Measurements from ENCODE around the gene CAPSL.
A peak's percentile ranks its signal among the peaks of the same experiment; 100 is the strongest.
"Not testable (repeated sequence)": the region's sequence is repeated elsewhere in the genome, so short reads cannot be mapped to it uniquely, and the experiment has no call there.

The CAPSL gene

GRCh38 chr5:35938568-35939227, at the start of gene CAPSL:
TSS of gene CAPSL (minus strand) at chr5:35938622. CDS start at chr5:35921120, 17,502 bp downstream.
- H3K4me1 Mint-ChIP-seq, result no peaks in the 10 kb centered on the region
- DNase-seq (ENCODE audit: low spot score in 2 of 2) (no peak), ATAC-seq (ENCODE audit: low read depth) (no peak)
- no peaks in the 10 kb centered on the region for H3K36me3 Mint-ChIP-seq
- no peak within 1 kb of the TSS for H3K4me3 Mint-ChIP-seq
- H3K9me3 Mint-ChIP-seq, result no peaks in the 10 kb centered on the region
- no peaks in the 10 kb centered on the region for H3K27me3 Mint-ChIP-seq
- no peak within 1 kb of the TSS for H3K27ac Mint-ChIP-seq

DNA sequence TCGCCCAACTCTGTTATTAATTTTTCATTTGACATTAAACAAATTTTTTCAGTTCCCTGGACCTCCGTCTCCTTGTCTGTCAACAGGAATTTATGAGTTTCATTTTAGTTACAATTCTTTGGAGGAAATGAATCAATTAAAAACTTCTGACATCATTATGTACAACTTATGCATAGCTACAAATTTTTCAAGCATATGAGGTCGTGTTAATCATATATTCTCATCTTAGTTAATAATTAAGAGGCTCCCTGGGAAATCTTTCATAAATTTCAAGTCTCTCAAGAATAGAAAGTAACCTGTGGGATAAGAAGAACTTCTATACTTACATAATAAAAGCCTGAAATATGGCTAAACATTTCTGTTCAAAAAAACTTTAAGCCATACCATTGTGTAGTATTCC, 49.4 kb upstream of the CAPSL start:
- no peaks in the 10 kb centered on the region for H3K4me1 Mint-ChIP-seq
- DNase-seq (ENCODE audit: low spot score in 2 of 2), result no peak
- H3K27me3 Mint-ChIP-seq, result peaks cover 2% of the 10 kb centered on the region
- H3K4me3 Mint-ChIP-seq, result no peak overlapping the region
- ATAC-seq (ENCODE audit: low read depth), result no peak
- peaks cover 1% of the 10 kb centered on the region for H3K36me3 Mint-ChIP-seq
- peaks cover 3% of the 10 kb centered on the region for H3K9me3 Mint-ChIP-seq
- H3K27ac Mint-ChIP-seq, result no peak overlapping the region

DNA sequence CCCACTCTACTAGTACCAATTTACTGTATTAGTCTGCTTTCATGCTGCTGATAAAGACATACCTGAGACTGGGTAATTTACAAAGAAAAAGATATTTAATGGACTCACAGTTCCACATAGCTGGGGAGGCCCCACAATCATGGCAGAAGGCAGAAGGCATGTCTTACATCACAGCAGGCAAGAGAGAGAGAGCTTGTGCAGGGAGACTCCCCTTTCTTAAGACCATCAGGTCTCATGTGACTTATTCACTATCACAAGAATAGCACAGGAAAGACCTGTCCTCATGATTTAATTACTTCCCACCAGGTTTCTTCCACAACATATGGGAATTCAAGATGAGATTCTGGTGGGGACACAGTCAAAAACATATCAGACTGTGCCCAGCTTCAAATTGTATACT, 41.3 kb upstream of the CAPSL start:
- H3K9me3 Mint-ChIP-seq, result peaks cover 10% of the 10 kb centered on the region
- no peak overlapping the region for H3K27ac Mint-ChIP-seq
- H3K4me3 Mint-ChIP-seq, result no peak overlapping the region
- no peaks in the 10 kb centered on the region for H3K27me3 Mint-ChIP-seq
- DNase-seq (ENCODE audit: low spot score in 2 of 2) (no peak), ATAC-seq (ENCODE audit: low read depth) (no peak)
- peaks cover 6% of the 10 kb centered on the region for H3K36me3 Mint-ChIP-seq
- no peaks in the 10 kb centered on the region for H3K4me1 Mint-ChIP-seq

- H3K27ac Mint-ChIP-seq; H3K9me3 Mint-ChIP-seq; DNase-seq (ENCODE audit: low spot score in 2 of 2); H3K4me1 Mint-ChIP-seq; ATAC-seq (ENCODE audit: low read depth); H3K4me3 Mint-ChIP-seq; H3K27me3 Mint-ChIP-seq; H3K36me3 Mint-ChIP-seq: not testable (repeated sequence)
Measured at GRCh38 chr5:35976859-35977258, 38.4 kb upstream of the CAPSL start.

- peaks cover 6% of the 10 kb centered on the region for H3K9me3 Mint-ChIP-seq
- H3K27ac Mint-ChIP-seq, result no peak overlapping the region
- H3K36me3 Mint-ChIP-seq, result peaks cover 4% of the 10 kb centered on the region
- H3K4me3 Mint-ChIP-seq, result no peak overlapping the region
- H3K4me1 Mint-ChIP-seq, result no peaks in the 10 kb centered on the region
- ATAC-seq (ENCODE audit: low read depth) (no peak), DNase-seq (ENCODE audit: low spot score in 2 of 2) (no peak)
- no peaks in the 10 kb centered on the region for H3K27me3 Mint-ChIP-seq
Measured at GRCh38 chr5:35974570-35974969, 36.1 kb upstream of the CAPSL start.

GRCh38 chr5:35971878-35972210, 33.4 kb upstream of the CAPSL start:
- no peaks in the 10 kb centered on the region for H3K4me1 Mint-ChIP-seq
- DNase-seq (ENCODE audit: low spot score in 2 of 2) (no peak), ATAC-seq (ENCODE audit: low read depth) (no peak)
- H3K27me3 Mint-ChIP-seq, result no peaks in the 10 kb centered on the region
- peaks cover 2% of the 10 kb centered on the region for H3K36me3 Mint-ChIP-seq
- no peak overlapping the region for H3K27ac Mint-ChIP-seq
- no peak overlapping the region for H3K4me3 Mint-ChIP-seq
- peaks cover 5% of the 10 kb centered on the region for H3K9me3 Mint-ChIP-seq

- Mint-ChIP-seq H3K9me3 (peaks cover 3% of the 10 kb centered on the region), H3K27ac (no peak overlapping the region), H3K4me1 (no peaks in the 10 kb centered on the region), H3K36me3 (no peaks in the 10 kb centered on the region), H3K4me3 (no peak overlapping the region), H3K27me3 (no peaks in the 10 kb centered on the region)
- ATAC-seq (ENCODE audit: low read depth) (no peak), DNase-seq (ENCODE audit: low spot score in 2 of 2) (no peak)
Measured at GRCh38 chr5:35971186-35971877, 32.9 kb upstream of the CAPSL start.

- Mint-ChIP-seq H3K36me3 (no peaks in the 10 kb centered on the region), H3K4me3 (no peak overlapping the region), H3K27me3 (peaks cover 10% of the 10 kb centered on the region), H3K9me3 (peaks cover 7% of the 10 kb centered on the region), H3K27ac (no peak overlapping the region), H3K4me1 (no peaks in the 10 kb centered on the region)
- ATAC-seq (ENCODE audit: low read depth) (no peak), DNase-seq (ENCODE audit: low spot score in 2 of 2) (no peak)
Measured at GRCh38 chr5:35963381-35963843, 25.0 kb upstream of the CAPSL start.

- Mint-ChIP-seq H3K9me3 (peaks cover 11% of the 10 kb centered on the region), H3K36me3 (no peaks in the 10 kb centered on the region), H3K4me3 (no peak overlapping the region), H3K27ac (no peak overlapping the region), H3K4me1 (no peaks in the 10 kb centered on the region), H3K27me3 (peaks cover 10% of the 10 kb centered on the region)
- no peak for DNase-seq (ENCODE audit: low spot score in 2 of 2)
- no peak for ATAC-seq (ENCODE audit: low read depth)
Measured at GRCh38 chr5:35960328-35960727, 21.9 kb upstream of the CAPSL start.

DNA sequence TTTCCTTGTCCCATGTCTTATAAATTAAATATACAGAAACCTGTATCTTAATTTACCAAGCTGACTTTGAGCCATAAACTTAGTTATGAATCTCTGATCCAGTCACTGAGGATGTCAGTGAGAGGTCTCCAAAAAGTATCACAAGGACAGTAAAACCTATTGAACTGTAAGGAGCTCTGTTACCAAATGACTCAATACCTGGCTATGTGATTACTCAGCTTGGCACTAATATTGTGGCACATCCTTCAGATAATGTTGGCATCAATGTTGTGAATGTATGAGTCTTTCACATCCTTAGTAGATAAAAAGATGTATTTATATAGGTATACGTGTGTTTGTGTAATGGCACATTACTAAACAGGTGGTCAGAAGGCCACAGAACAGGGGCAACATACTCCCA, 18.0 kb upstream of the CAPSL start:
- Mint-ChIP-seq H3K4me3 (no peak overlapping the region), H3K4me1 (no peaks in the 10 kb centered on the region), H3K27ac (no peak overlapping the region), H3K36me3 (no peaks in the 10 kb centered on the region), H3K9me3 (peaks cover 4% of the 10 kb centered on the region), H3K27me3 (peaks cover 7% of the 10 kb centered on the region)
- ATAC-seq (ENCODE audit: low read depth) (no peak), DNase-seq (ENCODE audit: low spot score in 2 of 2) (no peak)

- Mint-ChIP-seq H3K4me1 (no peaks in the 10 kb centered on the region), H3K36me3 (no peaks in the 10 kb centered on the region), H3K27ac (no peak overlapping the region), H3K4me3 (no peak overlapping the region), H3K9me3 (peaks cover 4% of the 10 kb centered on the region), H3K27me3 (peaks cover 7% of the 10 kb centered on the region)
- DNase-seq (ENCODE audit: low spot score in 2 of 2) (no peak), ATAC-seq (ENCODE audit: low read depth) (no peak)
Measured at GRCh38 chr5:35954175-35954574, 15.8 kb upstream of the CAPSL start.

DNA sequence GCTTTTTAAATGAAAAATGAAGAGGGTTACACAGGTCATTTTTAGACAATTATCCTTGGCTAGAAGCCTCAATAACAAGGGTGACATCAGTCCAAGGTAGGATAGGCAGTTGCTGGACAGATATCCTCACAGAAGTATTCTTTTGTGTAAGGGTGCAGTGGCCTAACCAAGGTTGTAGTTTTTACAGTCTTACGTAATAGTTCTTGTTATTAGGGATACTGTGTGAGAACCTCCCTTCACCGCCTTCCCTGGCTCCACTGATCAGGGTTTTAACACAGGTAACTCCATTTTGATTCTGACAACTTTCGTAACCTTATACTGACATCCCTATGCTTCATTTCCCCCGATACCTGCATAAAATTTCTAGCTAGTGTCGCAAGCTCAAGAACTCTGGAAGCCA, 8.7 kb upstream of the CAPSL start:
- H3K27me3 Mint-ChIP-seq, result peaks cover 6% of the 10 kb centered on the region
- peaks cover 2% of the 10 kb centered on the region for H3K9me3 Mint-ChIP-seq
- no peak overlapping the region for H3K4me3 Mint-ChIP-seq
- ATAC-seq (ENCODE audit: low read depth), result no peak
- no peak for DNase-seq (ENCODE audit: low spot score in 2 of 2)
- H3K4me1 Mint-ChIP-seq, result no peaks in the 10 kb centered on the region
- no peaks in the 10 kb centered on the region for H3K36me3 Mint-ChIP-seq
- no peak overlapping the region for H3K27ac Mint-ChIP-seq

GRCh38 chr5:35939639-35940038, 1.2 kb upstream of the CAPSL start:
- Mint-ChIP-seq H3K4me1 (no peaks in the 10 kb centered on the region), H3K36me3 (no peaks in the 10 kb centered on the region), H3K27ac (no peak overlapping the region), H3K4me3 (no peak overlapping the region), H3K9me3 (no peaks in the 10 kb centered on the region), H3K27me3 (no peaks in the 10 kb centered on the region)
- ATAC-seq (ENCODE audit: low read depth) (no peak), DNase-seq (ENCODE audit: low spot score in 2 of 2) (no peak)

- Mint-ChIP-seq H3K27me3 (peaks cover 11% of the 10 kb centered on the region), H3K4me3 (no peak overlapping the region), H3K9me3 (no peaks in the 10 kb centered on the region), H3K27ac (no peak overlapping the region), H3K4me1 (no peaks in the 10 kb centered on the region), H3K36me3 (no peaks in the 10 kb centered on the region)
- peak; percentile 47 for ATAC-seq (ENCODE audit: low read depth)
- DNase-seq (ENCODE audit: low spot score in 2 of 2), result peak; percentile 41 to 45
Measured at GRCh38 chr5:35926389-35927051, 11.9 kb downstream of the CAPSL start.

Measured in memory B cell (primary cell).